Subcutaneous adipose tissue (tissue), 4 donors: ENCODE results near the gene MED20. TPM values are rescaled to one million over a fixed set of nuclear protein-coding genes. Genes with fewer than 3 reads are reported as not detected.

Experiments used
- CTCF ChIP-seq: fragments of 450-650 bp; IDR thresholded peaks from one replicate; pipeline ENCODE4 v1.5.1; 2016; ENCODE audit warnings: low read depth, mild to moderate bottlenecking, control low read depth, antibody characterized with exemption, moderate library complexity
- total RNA-seq, 4 donors: library from RNA; depleted of rRNA; stranded (reverse); fragments of >200 nt; gene quantifications; one replicate each; pipeline ENCODE4 v1.1.0, GENCODE V29; 2016

Gene MED20
- total RNA-seq, 4 donors from 2014 or later: 5.8 to 12.9 (median 10.4) TPM

GRCh38 chr6:41917528-41917927, 3.4 kb downstream of the MED20 start:
- no peak for TF ChIP-seq CTCF

GRCh38 chr6:41914869-41915530, 5.9 kb downstream of the MED20 start:
- TF ChIP-seq CTCF: no peak

- no peak for TF ChIP-seq CTCF
These were observed 6.6 kb downstream of the MED20 start for GRCh38 chr6:41914343-41914742.

GRCh38 chr6:41909727-41910126, 11.2 kb downstream of the MED20 start:
- TF ChIP-seq CTCF: no peak

- TF ChIP-seq CTCF: no peak
These were observed 18.9 kb downstream of the MED20 start for GRCh38 chr6:41901882-41902519.

GRCh38 chr6:41900861-41901260, 20.1 kb downstream of the MED20 start:
- no peak for TF ChIP-seq CTCF

GRCh38 chr6:41896281-41896680, 24.7 kb downstream of the MED20 start:
- TF ChIP-seq CTCF: no peak
